GM19467 (cell line): ENCODE measurements around the gene DLX1.
"Not testable (repeated sequence)": the region's sequence is repeated elsewhere in the genome, so short reads cannot be mapped to it uniquely, and the experiment has no call there.

Source experiments
- ATAC-seq: cut with Tn5 transposase; IDR thresholded peaks from one replicate; pipeline ENCODE4 v1.9.1; 2021; ENCODE audit warnings: mild to moderate bottlenecking, moderate library complexity; ENCODE audit not compliant: unreplicated experiment

DLX1 gene

DNA sequence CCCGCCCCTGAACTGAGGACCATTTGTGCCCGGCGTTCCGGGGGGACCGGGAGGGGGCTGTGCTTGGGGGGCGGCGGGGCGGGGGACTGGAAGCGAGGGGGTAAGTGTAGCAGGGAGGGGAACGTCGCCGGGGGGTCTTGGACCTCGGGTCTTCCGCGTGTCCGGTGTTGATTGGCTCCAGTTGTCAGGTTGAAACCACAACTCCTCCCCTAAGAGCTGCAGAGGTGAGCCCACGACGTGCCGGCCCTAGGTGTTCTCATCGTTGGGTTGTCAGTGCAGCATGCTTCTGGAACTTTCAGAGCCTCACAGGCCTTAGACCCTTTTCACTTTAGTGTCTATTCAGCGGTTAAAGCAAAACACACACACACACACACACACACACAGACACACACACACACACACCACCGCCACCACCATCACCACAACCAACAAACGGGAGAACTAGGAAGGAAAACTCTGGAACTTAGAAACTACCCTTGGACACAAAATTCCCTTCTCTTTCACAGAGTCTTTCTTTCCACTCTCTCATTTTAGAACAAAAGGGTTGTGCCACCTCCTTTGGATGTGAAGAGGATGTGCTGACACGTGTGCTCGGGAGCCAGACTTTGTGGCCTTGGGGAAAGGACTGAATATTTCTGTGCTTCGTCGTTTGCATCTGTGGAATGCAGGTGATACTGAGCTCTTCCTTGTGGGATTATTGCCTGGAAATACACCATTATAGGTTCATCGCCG is 24.1 kb downstream of the DLX1 start:
- no peak for ATAC-seq

GRCh38 chr2:172109988-172110811 is 24.9 kb downstream of the DLX1 start:
- no peak for ATAC-seq

- ATAC-seq: no peak
Measured at GRCh38 chr2:172113617-172114016, 28.3 kb downstream of the DLX1 start.

- not testable (repeated sequence) for ATAC-seq
Measured at GRCh38 chr2:172114176-172114575, 28.9 kb downstream of the DLX1 start.

- no peak for ATAC-seq
Measured at GRCh38 chr2:172114579-172114978, 29.3 kb downstream of the DLX1 start.

- ATAC-seq: no peak
Measured at GRCh38 chr2:172116107-172116506, 30.8 kb downstream of the DLX1 start.

DNA sequence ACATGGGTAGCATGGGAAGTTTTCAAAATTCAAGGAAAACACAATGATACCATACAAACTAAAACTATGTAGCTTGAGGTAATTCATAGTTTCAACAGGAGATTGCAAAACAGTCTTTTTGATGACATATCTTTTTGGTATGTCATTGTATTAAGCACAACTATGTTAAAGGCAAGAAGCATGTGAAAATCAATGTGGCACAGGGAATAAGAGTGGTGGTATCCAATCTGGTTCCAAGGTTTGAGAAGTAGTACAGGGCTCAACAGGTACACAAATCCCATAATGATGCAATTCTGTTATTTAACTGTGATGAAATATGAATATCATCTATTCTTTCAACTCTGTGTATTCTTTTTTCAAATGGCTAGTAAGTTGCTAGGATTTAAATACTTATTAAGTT is 33.8 kb downstream of the DLX1 start:
- no peak for ATAC-seq

GRCh38 chr2:172120118-172120517 is 34.8 kb downstream of the DLX1 start:
- ATAC-seq: no peak

GRCh38 chr2:172128484-172128883 is 43.2 kb downstream of the DLX1 start:
- ATAC-seq: no peak

GRCh38 chr2:172129404-172129803 is 44.1 kb downstream of the DLX1 start:
- ATAC-seq: no peak

DNA sequence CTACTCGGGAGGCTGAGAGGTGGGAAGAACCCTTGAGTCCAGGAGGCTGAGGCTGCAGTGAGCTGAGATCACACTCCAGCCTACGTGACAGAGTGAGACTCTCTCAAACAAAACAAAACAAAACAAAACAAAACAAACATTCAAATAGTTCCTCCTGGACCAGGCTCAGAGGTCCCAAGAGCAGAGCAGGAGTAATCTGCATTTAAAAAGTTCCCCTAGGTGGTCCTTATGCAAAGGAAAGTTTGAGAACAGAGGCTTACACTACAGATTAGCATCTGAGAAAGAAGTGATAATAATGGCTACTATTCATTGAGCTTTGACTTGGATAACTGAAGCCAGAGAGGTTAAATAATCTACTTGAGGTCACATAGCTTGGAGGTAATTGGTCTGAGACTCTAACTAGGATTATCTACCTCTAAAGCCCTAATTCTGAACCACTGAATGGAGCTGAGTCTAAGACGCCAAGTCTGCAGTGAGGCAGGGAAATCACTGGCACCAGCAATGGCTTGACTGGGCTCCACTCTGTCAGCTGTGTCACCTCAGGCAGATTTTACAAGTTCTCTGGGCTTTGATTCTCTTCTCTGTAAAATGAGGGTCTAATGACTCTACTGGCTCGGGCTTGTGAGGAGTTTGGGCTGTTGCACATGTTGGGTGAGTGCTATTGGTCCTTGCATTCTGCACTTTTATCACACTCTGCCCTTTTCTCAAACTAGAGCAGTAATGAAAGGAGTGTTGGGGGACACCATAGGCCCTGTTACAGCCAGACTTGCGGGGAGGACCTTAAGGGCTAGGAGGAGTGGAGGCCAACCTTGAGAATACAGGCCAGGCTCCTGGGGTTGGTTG is 46.6 kb downstream of the DLX1 start:
- ATAC-seq: no peak

GRCh38 chr2:172134270-172134669 is 49.0 kb downstream of the DLX1 start:
- no peak for ATAC-seq

DNA sequence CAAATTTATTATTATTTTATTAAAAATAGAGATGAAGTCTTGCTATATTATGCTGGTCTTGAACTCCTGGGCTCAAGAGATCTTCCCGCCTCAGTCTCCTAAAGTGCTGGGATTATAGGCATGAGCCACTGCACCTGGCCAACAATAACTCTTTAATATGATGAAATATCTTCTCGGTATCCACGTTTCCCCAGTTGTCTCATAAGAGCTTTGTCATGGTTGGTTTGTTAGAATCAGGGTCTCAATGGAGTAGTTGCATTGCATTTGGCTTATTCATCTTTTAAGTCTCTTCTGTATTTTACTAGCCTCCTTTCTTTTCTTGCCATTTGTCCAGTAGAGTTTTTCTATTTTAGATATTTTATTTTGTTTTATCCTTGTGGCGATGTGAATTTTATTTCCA is 50.1 kb downstream of the DLX1 start:
- ATAC-seq: no peak

DNA sequence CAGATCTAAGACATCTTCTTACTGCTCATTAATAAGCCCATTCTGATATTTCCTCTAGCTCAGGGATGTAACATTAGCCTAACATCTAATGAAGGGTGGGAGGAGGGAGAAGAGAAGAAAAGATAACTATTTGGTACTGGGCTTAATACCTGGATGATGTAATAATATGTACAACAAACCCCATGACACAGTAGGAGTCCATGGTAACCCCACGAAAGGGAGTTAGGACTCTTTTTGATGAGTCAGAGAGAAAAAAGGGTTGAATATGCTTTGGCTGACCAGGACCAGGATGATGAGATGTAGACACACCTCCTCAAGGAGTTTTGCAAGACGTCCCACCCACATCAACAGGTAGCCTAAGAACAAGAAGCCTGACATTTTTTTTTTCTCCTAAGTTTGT is 51.8 kb downstream of the DLX1 start:
- no peak for ATAC-seq

GRCh38 chr2:172137943-172138342 is 52.6 kb downstream of the DLX1 start:
- ATAC-seq: no peak

DNA sequence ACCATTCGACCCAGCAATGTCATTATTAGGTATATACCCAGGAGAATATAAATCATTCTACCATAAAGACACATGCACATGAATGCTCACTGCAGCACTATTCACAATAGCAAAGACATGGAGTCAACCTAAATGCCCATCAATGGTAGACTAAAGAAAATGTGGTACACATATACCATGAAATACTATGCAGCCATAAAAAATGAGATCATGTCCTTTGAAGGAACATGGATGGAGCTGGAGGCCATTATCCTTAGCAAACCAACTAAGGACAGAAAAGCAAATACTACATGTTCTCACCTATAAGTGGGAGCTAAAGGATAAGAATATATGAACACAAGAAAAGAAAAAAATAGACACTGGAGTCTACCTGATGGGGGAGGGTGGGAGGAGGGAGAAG is 53.4 kb downstream of the DLX1 start:
- ATAC-seq: not testable (repeated sequence)
